BLaER1 (cell line): ENCODE results near the gene ELMO1.

Experiments
- H3K27ac ChIP-seq: shearing (Covaris generic); formaldehyde crosslinking; 2 replicates; pipeline ENCODE4 v1.8.1; 2022
- H3K27me3 ChIP-seq: shearing (Covaris generic); formaldehyde crosslinking; 2 replicates; pipeline ENCODE4 v1.8.1; 2022
- H3K36me3 ChIP-seq: shearing (Covaris generic); formaldehyde crosslinking; 2 replicates; pipeline ENCODE4 v1.8.1; 2022
- H3K4me1 ChIP-seq: shearing (Covaris generic); formaldehyde crosslinking; 2 replicates; pipeline ENCODE4 v1.8.1; 2022
- H3K4me2 ChIP-seq: shearing (Covaris generic); formaldehyde crosslinking; 2 replicates; pipeline ENCODE4 v1.8.1; 2022
- H3K4me3 ChIP-seq: shearing (Covaris generic); formaldehyde crosslinking; 2 replicates; pipeline ENCODE4 v1.8.1; 2022
- H3K9ac ChIP-seq: shearing (Covaris generic); formaldehyde crosslinking; 2 replicates; pipeline ENCODE4 v1.8.1; 2022
- H3K9me3 ChIP-seq: shearing (Covaris generic); formaldehyde crosslinking; 2 replicates; pipeline ENCODE4 v1.8.1; 2022
- H4K20me1 ChIP-seq: shearing (Covaris generic); formaldehyde crosslinking; 2 replicates; pipeline ENCODE4 v1.8.1; 2022
- Cebpa-rat ChIP-seq: shearing (Covaris generic); IDR thresholded peaks from 2 replicates; pipeline ENCODE4 v1.8.1; 2022

Gene ELMO1

GRCh38 chr7:37353949-37354655 lies 94.6 kb downstream of the ELMO1 start:
- Histone ChIP-seq H3K9ac (no peak overlapping the region), H3K4me3 (no peak overlapping the region), H3K27ac (peak overlapping the region; percentile 47; the same call in 1 of the 2 replicates), H3K9me3 (no peaks in the 10 kb centered on the region), H4K20me1 (no peaks in the 10 kb centered on the region), H3K36me3 (no peaks in the 10 kb centered on the region), H3K4me1 (peaks cover 53% of the 10 kb centered on the region), H3K27me3 (no peaks in the 10 kb centered on the region), H3K4me2 (peak overlapping the region; percentile 82)
- no peak for TF ChIP-seq Cebpa-rat

GRCh38 chr7:37352974-37353948 lies 95.4 kb downstream of the ELMO1 start:
- H3K9ac ChIP-seq, result no peak overlapping the region; the same call in 1 of the 2 replicates
- no peaks in the 10 kb centered on the region for H4K20me1 ChIP-seq
- no peaks in the 10 kb centered on the region for H3K9me3 ChIP-seq
- H3K27me3 ChIP-seq, result no peaks in the 10 kb centered on the region
- H3K4me2 ChIP-seq, result peak overlapping the region; percentile 82
- no peak overlapping the region for H3K27ac ChIP-seq
- H3K4me1 ChIP-seq, result peaks cover 53% of the 10 kb centered on the region
- TF ChIP-seq Cebpa-rat, result no peak
- H3K4me3 ChIP-seq, result peak overlapping the region; percentile 53
- H3K36me3 ChIP-seq, result no peaks in the 10 kb centered on the region

GRCh38 chr7:37352251-37352880 lies 96.3 kb downstream of the ELMO1 start:
- H3K4me3 ChIP-seq, result no peak overlapping the region
- TF ChIP-seq Cebpa-rat, result no peak
- no peaks in the 10 kb centered on the region for H4K20me1 ChIP-seq
- H3K36me3 ChIP-seq, result no peaks in the 10 kb centered on the region
- H3K4me1 ChIP-seq, result peaks cover 53% of the 10 kb centered on the region
- H3K4me2 ChIP-seq, result peak overlapping the region; percentile 8; the same call in 1 of the 2 replicates
- no peak overlapping the region for H3K27ac ChIP-seq
- H3K9ac ChIP-seq, result no peak overlapping the region
- H3K27me3 ChIP-seq, result no peaks in the 10 kb centered on the region
- H3K9me3 ChIP-seq, result no peaks in the 10 kb centered on the region

GRCh38 chr7:37351716-37352115 lies 96.9 kb downstream of the ELMO1 start:
- Histone ChIP-seq H3K4me2 (peak overlapping the region; percentile 8; the same call in 1 of the 2 replicates), H3K27me3 (no peaks in the 10 kb centered on the region), H3K9ac (no peak overlapping the region), H3K27ac (no peak overlapping the region), H3K9me3 (no peaks in the 10 kb centered on the region), H3K4me3 (no peak overlapping the region), H3K4me1 (peaks cover 56% of the 10 kb centered on the region), H3K36me3 (no peaks in the 10 kb centered on the region), H4K20me1 (no peaks in the 10 kb centered on the region)
- no peak for TF ChIP-seq Cebpa-rat

GRCh38 chr7:37349979-37350590 lies 98.6 kb downstream of the ELMO1 start:
- Histone ChIP-seq H3K4me1 (peaks cover 62% of the 10 kb centered on the region), H3K9me3 (no peaks in the 10 kb centered on the region), H3K36me3 (no peaks in the 10 kb centered on the region), H3K4me3 (no peak overlapping the region), H3K9ac (no peak overlapping the region), H3K27me3 (no peaks in the 10 kb centered on the region), H3K27ac (no peak overlapping the region), H4K20me1 (no peaks in the 10 kb centered on the region), H3K4me2 (peak overlapping the region; percentile 20; the same call in 1 of the 2 replicates)
- TF ChIP-seq Cebpa-rat, result no peak

- peaks cover 62% of the 10 kb centered on the region for H3K4me1 ChIP-seq
- no peaks in the 10 kb centered on the region for H4K20me1 ChIP-seq
- H3K9ac ChIP-seq, result no peak overlapping the region
- no peaks in the 10 kb centered on the region for H3K9me3 ChIP-seq
- H3K27me3 ChIP-seq, result no peaks in the 10 kb centered on the region
- H3K4me2 ChIP-seq, result no peak overlapping the region
- no peak overlapping the region for H3K4me3 ChIP-seq
- H3K27ac ChIP-seq, result no peak overlapping the region
- no peaks in the 10 kb centered on the region for H3K36me3 ChIP-seq
- no peak for TF ChIP-seq Cebpa-rat
Observed at GRCh38 chr7:37348982-37349381, 99.7 kb downstream of the ELMO1 start.

GRCh38 chr7:37346761-37347160 lies 101.9 kb downstream of the ELMO1 start:
- H3K27me3 ChIP-seq, result no peaks in the 10 kb centered on the region
- no peak overlapping the region for H3K4me3 ChIP-seq
- H3K36me3 ChIP-seq, result no peaks in the 10 kb centered on the region
- no peak overlapping the region for H3K9ac ChIP-seq
- no peak overlapping the region for H3K27ac ChIP-seq
- peaks cover 57% of the 10 kb centered on the region for H3K4me1 ChIP-seq
- H4K20me1 ChIP-seq, result no peaks in the 10 kb centered on the region
- peak overlapping the region; percentile 30 for H3K4me2 ChIP-seq
- TF ChIP-seq Cebpa-rat, result no peak
- no peaks in the 10 kb centered on the region for H3K9me3 ChIP-seq

GRCh38 chr7:37344886-37345579 lies 103.6 kb downstream of the ELMO1 start:
- H3K27ac ChIP-seq, result peak overlapping the region; percentile 74
- H3K9ac ChIP-seq, result peak overlapping the region; percentile 40; the same call in 1 of the 2 replicates
- TF ChIP-seq Cebpa-rat, result no peak
- H3K4me2 ChIP-seq, result peak overlapping the region; percentile 73
- no peaks in the 10 kb centered on the region for H4K20me1 ChIP-seq
- peaks cover 60% of the 10 kb centered on the region for H3K4me1 ChIP-seq
- no peaks in the 10 kb centered on the region for H3K36me3 ChIP-seq
- H3K27me3 ChIP-seq, result no peaks in the 10 kb centered on the region
- no peak overlapping the region for H3K4me3 ChIP-seq
- H3K9me3 ChIP-seq, result no peaks in the 10 kb centered on the region
